ENCODE results near the gene FARS2. TPM values are rescaled to one million over a fixed set of nuclear protein-coding genes. Genes with fewer than 3 reads are reported as not detected.

The FARS2 gene
- total and polyA plus RNA-seq, 10 donors: 9.0 to 27.4 (median 19.8) TPM

DNA sequence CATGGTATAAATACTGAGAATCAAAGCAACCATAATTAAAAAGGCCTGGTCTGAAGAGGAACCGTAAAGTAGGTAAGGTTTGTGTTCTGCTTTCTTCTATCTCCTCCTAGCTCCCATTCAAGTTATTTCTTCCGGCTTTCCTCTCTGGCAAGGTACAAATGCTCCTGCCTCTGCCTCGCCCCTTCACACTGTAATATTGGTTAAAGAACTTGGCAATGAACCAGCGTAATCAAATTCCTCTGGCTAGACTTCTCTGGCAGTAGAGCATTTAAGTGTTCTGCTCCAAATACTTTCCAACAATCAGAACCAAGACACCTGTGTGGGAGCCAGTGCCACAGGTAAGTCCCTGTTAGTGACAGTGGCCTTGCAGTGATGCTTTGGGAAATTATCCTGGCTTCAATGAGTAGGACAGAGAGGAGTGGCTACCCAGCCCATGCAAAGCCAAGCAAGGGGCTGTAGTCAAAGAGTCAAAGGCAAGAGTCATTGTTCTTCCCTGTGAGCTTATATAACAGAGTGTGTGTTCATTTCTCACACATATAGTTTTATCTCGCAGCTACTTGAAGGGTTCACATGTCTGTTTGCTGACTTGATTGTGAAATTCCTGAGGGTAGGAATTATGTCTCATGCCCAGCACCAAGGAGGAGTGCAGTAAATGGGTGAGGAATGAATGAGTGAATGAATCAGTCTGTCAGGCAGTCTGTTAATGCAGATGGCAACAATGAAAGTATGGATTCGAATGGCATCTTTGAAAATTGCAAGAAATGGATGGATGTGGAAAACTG is 416.1 kb downstream of the FARS2 start:
- TF ChIP-seq POLR2A (IDR thresholded peaks at IDR 0.05) (no peak), POLR2AphosphoS5 (IDR thresholded peaks at IDR 0.05) (no peak)
- TF ChIP-seq, protein P1, sequence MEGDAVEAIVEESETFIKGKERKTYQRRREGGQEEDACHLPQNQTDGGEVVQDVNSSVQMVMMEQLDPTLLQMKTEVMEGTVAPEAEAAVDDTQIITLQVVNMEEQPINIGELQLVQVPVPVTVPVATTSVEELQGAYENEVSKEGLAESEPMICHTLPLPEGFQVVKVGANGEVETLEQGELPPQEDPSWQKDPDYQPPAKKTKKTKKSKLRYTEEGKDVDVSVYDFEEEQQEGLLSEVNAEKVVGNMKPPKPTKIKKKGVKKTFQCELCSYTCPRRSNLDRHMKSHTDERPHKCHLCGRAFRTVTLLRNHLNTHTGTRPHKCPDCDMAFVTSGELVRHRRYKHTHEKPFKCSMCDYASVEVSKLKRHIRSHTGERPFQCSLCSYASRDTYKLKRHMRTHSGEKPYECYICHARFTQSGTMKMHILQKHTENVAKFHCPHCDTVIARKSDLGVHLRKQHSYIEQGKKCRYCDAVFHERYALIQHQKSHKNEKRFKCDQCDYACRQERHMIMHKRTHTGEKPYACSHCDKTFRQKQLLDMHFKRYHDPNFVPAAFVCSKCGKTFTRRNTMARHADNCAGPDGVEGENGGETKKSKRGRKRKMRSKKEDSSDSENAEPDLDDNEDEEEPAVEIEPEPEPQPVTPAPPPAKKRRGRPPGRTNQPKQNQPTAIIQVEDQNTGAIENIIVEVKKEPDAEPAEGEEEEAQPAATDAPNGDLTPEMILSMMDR (IDR thresholded peaks at IDR 0.05 in 8 of 11, conservative IDR thresholded peaks at IDR 0.05 in 3 of 11): no peak
- Histone ChIP-seq H3K4me3 (no peak overlapping the region), H3K36me3 (no peaks in the 10 kb centered on the region), H3K27me3 (replicated peaks in 1 of 7) (no peaks in the 10 kb centered on the region), H3K27ac (no peak overlapping the region), H3K4me1 (peaks cover 6 to 64% (median 40%) of the 10 kb centered on the region in 6 donors), H3K9me3 (no peaks in the 10 kb centered on the region)
- intact Hi-C loops (cut with DNase I; ENCODE audit: low total_unique reads): no loop called here
- DNase-seq: no peak
- WGBS, 5 donors: 91 to 97% (median 95%) methylated on average over 6 of the region's 6 CpGs

DNA sequence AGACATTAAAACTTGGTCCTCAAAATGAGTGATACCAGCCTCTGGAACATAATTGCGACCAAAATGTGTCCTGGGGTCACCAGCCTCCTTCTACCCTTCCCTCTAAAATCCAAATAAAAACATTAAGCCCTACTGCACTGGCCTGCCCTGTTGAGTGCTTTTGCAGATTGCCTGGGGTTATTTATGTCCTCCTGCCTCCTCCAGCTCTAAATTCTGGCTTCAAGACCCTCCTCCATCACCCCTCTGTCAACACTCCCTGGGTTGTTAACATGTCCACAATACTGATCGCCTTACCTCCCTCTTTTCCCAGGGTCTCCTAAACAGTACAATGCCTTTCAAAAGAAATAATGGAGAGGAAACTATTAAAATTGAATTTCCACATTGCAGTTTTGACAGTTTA is 418.0 kb downstream of the FARS2 start:
- H3K4me1 ChIP-seq: peaks cover 6 to 46% (median 28%) of the 10 kb centered on the region in 6 donors
- H3K27ac ChIP-seq: peak overlapping the region in 4 of 8 donors; percentile 33 to 71 (median 50)
- no peak for DNase-seq
- no peak for TF ChIP-seq POLR2A (IDR thresholded peaks at IDR 0.05)
- H3K27me3 ChIP-seq (replicated peaks in 1 of 7): no peaks in the 10 kb centered on the region
- WGBS, 5 donors: 82 to 98% (median 89%) methylated on average over 2 of the region's 2 CpGs
- intact Hi-C loops (cut with DNase I; ENCODE audit: low total_unique reads): no loop called here
- no peak overlapping the region for H3K4me3 ChIP-seq
- peaks cover 0 to 5% (median 0%) of the 10 kb centered on the region in 6 donors for H3K36me3 ChIP-seq
- peaks cover 0 to 9% (median 0%) of the 10 kb centered on the region in 8 donors for H3K9me3 ChIP-seq

DNA sequence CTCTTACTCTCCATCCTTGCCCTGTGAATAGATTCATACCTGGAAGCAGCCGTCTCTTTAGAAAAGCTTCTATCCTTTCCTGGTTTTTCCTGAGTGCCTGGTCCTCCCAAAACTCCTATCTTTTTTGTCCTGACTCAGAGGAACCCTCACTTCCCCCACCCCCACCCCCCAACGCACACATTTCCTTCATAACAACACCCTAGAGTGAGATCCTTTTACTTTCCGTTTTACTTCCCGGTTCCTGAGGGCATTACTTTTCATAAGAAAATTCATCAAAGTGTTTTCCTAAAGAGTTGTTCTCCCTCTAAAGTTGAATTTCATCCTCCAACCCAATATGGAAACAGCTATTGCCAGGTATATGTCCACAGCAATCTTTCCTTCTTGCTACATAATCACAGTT is 418.4 kb downstream of the FARS2 start:
- H3K4me3 ChIP-seq: peak overlapping the region in 1 of 8 donors; percentile 8
- WGBS, 5 donors: 21 to 46% (median 39%) methylated on average over 4 of the region's 4 CpGs
- no peaks in the 10 kb centered on the region for H3K27me3 ChIP-seq (replicated peaks in 1 of 7)
- peaks cover 0 to 5% (median 0%) of the 10 kb centered on the region in 6 donors for H3K36me3 ChIP-seq
- intact Hi-C loops (cut with DNase I; ENCODE audit: low total_unique reads): no loop called here
- TF ChIP-seq POLR2A (IDR thresholded peaks at IDR 0.05) (no peak), POLR2AphosphoS5 (IDR thresholded peaks at IDR 0.05) (no peak)
- TF ChIP-seq, protein P1 (IDR thresholded peaks at IDR 0.05 in 8 of 11, conservative IDR thresholded peaks at IDR 0.05 in 3 of 11): no peak
- DNase-seq: no peak
- peak overlapping the region in 7 of 8 donors; percentile 14 to 73 (median 53) for H3K27ac ChIP-seq
- peaks cover 0 to 9% (median 0%) of the 10 kb centered on the region in 8 donors for H3K9me3 ChIP-seq
- peaks cover 6 to 42% (median 28%) of the 10 kb centered on the region in 6 donors for H3K4me1 ChIP-seq

DNA sequence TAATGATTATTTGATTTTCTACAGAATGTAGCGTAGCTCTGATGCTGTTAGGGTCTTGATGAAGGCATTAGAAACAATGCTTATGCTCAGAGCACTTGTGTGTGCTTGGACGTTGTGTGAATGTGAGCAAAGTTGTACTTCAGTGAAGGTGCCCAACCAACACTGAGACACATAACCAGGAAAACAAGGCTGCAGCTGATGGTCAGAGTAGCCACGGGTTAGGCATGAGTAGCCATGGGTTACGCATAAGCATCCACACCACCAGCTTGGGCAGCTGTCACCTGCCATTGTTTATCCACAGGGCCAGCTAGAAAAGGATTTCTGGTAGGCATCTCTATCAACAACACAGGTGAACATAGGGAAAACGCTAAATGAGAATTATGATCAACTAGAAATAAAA is 418.8 kb downstream of the FARS2 start:
- intact Hi-C loops (cut with DNase I; ENCODE audit: low total_unique reads): no loop called here
- WGBS, 5 donors: 65 to 85% (median 76%) methylated on average over 5 of the region's 5 CpGs
- Histone ChIP-seq H3K9me3 (peaks cover 0 to 9% (median 0%) of the 10 kb centered on the region in 8 donors), H3K36me3 (peaks cover 0 to 5% (median 0%) of the 10 kb centered on the region in 6 donors), H3K4me1 (peaks cover 6 to 38% (median 28%) of the 10 kb centered on the region in 6 donors), H3K27ac (peak overlapping the region in 7 of 8 donors; percentile 14 to 73 (median 53)), H3K27me3 (replicated peaks in 1 of 7) (no peaks in the 10 kb centered on the region), H3K4me3 (peak overlapping the region in 1 of 8 donors; percentile 8)
- DNase-seq: no peak
- TF ChIP-seq, protein P1 (IDR thresholded peaks at IDR 0.05 in 8 of 11, conservative IDR thresholded peaks at IDR 0.05 in 3 of 11): no peak
- no peak for TF ChIP-seq POLR2A (IDR thresholded peaks at IDR 0.05)
- TF ChIP-seq POLR2AphosphoS5 (IDR thresholded peaks at IDR 0.05): no peak

Measured in spleen (tissue), 11 donors.